ENCODE data around the gene PSMA5. TPM values are rescaled to one million over a fixed set of nuclear protein-coding genes. Genes with fewer than 3 reads are reported as not detected.

Gene PSMA5
- total RNA-seq, 1 donor from 2014 or later, result 62.0 TPM

GRCh38 chr1:109468061-109468460 is 41.8 kb upstream of the PSMA5 start:
- no peaks in the 10 kb centered on the region for H3K79me2 ChIP-seq (ENCODE audit: low read depth)
- peaks cover 25% of the 10 kb centered on the region for H3F3A ChIP-seq (ENCODE audit: low read depth)
- H3K27me3 ChIP-seq, result peaks cover 98% of the 10 kb centered on the region
- peaks cover 2% of the 10 kb centered on the region for H3K4me1 Mint-ChIP-seq
- H3K4me2 ChIP-seq, result no peak overlapping the region
- DNase-seq (ENCODE audit: low spot score), result no peak
- peak overlapping the region; percentile 82 for H3K4me3 Mint-ChIP-seq
- no peaks in the 10 kb centered on the region for H3K9me3 ChIP-seq (ENCODE audit: low read depth)
- H3K36me3 Mint-ChIP-seq, result no peaks in the 10 kb centered on the region
- H3K27ac Mint-ChIP-seq, result no peak overlapping the region
- H3K27me3 Mint-ChIP-seq (ENCODE audit: insufficient read depth, low read depth), result peaks cover 55% of the 10 kb centered on the region
- no peaks in the 10 kb centered on the region for H3K36me3 ChIP-seq
- H3K9me3 Mint-ChIP-seq, result no peaks in the 10 kb centered on the region
- no peak overlapping the region for H3K4me3 ChIP-seq
- H2AFZ ChIP-seq (replicated peaks), result no peak overlapping the region
- H3K9ac ChIP-seq, result no peak overlapping the region
- TF ChIP-seq EZH2 (IDR thresholded peaks at IDR 0.05), result no peak
- TF ChIP-seq EZH2phosphoT487 (IDR thresholded peaks at IDR 0.05), result no peak
- no peak for TF ChIP-seq CTCF (IDR thresholded peaks at IDR 0.05)
- peaks cover 12% of the 10 kb centered on the region for H4K20me1 ChIP-seq (ENCODE audit: low read depth)
- peaks cover 4% of the 10 kb centered on the region for H3K4me1 ChIP-seq
- H3K27ac ChIP-seq, result no peak overlapping the region

- peak; percentile 40 for DNase-seq (ENCODE audit: low spot score)
- peaks cover 2% of the 10 kb centered on the region for H3K4me1 Mint-ChIP-seq
- no peak overlapping the region for H3K27ac ChIP-seq
- H3K9me3 Mint-ChIP-seq, result no peaks in the 10 kb centered on the region
- no peaks in the 10 kb centered on the region for H3K36me3 Mint-ChIP-seq
- TF ChIP-seq CTCF (IDR thresholded peaks at IDR 0.05) (no peak), EZH2 (IDR thresholded peaks at IDR 0.05) (no peak), EZH2phosphoT487 (IDR thresholded peaks at IDR 0.05) (no peak)
- peak overlapping the region; percentile 86 for H3K4me2 ChIP-seq
- H3K36me3 ChIP-seq, result no peaks in the 10 kb centered on the region
- peaks cover 4% of the 10 kb centered on the region for H3K4me1 ChIP-seq
- H3F3A ChIP-seq (ENCODE audit: low read depth), result peaks cover 25% of the 10 kb centered on the region
- no peaks in the 10 kb centered on the region for H3K79me2 ChIP-seq (ENCODE audit: low read depth)
- peaks cover 99% of the 10 kb centered on the region for H3K27me3 ChIP-seq
- H3K4me3 Mint-ChIP-seq, result peak overlapping the region; percentile 82
- H3K9ac ChIP-seq, result no peak overlapping the region
- no peaks in the 10 kb centered on the region for H3K9me3 ChIP-seq (ENCODE audit: low read depth)
- peaks cover 57% of the 10 kb centered on the region for H3K27me3 Mint-ChIP-seq (ENCODE audit: insufficient read depth, low read depth)
- H2AFZ ChIP-seq (replicated peaks), result peak overlapping the region; percentile 4
- H3K27ac Mint-ChIP-seq, result no peak overlapping the region
- peaks cover 12% of the 10 kb centered on the region for H4K20me1 ChIP-seq (ENCODE audit: low read depth)
- peak overlapping the region; percentile 52 for H3K4me3 ChIP-seq
Measured at GRCh38 chr1:109467301-109467777, 41.1 kb upstream of the PSMA5 start.

GRCh38 chr1:109466452-109467300 is 40.4 kb upstream of the PSMA5 start, which contains the start of gene SYPL2:
TSS of gene SYPL2 (plus strand) at chr1:109466546. CDS start at chr1:109466844, 298 bp downstream.
- H3K27ac ChIP-seq, result no peak within 1 kb of the TSS
- H2AFZ ChIP-seq (replicated peaks), result peak within 1 kb of the TSS; percentile 72
- peaks cover 100% of the 10 kb centered on the region for H3K27me3 ChIP-seq
- Mint-ChIP-seq H3K4me1 (peaks cover 2% of the 10 kb centered on the region), H3K27ac (no peak within 1 kb of the TSS), H3K36me3 (no peaks in the 10 kb centered on the region), H3K27me3 (ENCODE audit: insufficient read depth, low read depth) (peaks cover 56% of the 10 kb centered on the region), H3K4me3 (peak within 1 kb of the TSS; percentile 86), H3K9me3 (no peaks in the 10 kb centered on the region)
- DNase-seq (ENCODE audit: low spot score), result peak; percentile 71
- peaks cover 12% of the 10 kb centered on the region for H4K20me1 ChIP-seq (ENCODE audit: low read depth)
- no peaks in the 10 kb centered on the region for H3K9me3 ChIP-seq (ENCODE audit: low read depth)
- no peak within 1 kb of the TSS for H3K9ac ChIP-seq
- H3K4me3 ChIP-seq, result peak within 1 kb of the TSS; percentile 52
- TF ChIP-seq CTCF (IDR thresholded peaks at IDR 0.05), result no peak
- TF ChIP-seq EZH2phosphoT487 (IDR thresholded peaks at IDR 0.05), result peak; percentile 92
- TF ChIP-seq EZH2 (IDR thresholded peaks at IDR 0.05), result peak; percentile 98
- peaks cover 25% of the 10 kb centered on the region for H3F3A ChIP-seq (ENCODE audit: low read depth)
- no peaks in the 10 kb centered on the region for H3K79me2 ChIP-seq (ENCODE audit: low read depth)
- peaks cover 4% of the 10 kb centered on the region for H3K4me1 ChIP-seq
- peak within 1 kb of the TSS; percentile 86 for H3K4me2 ChIP-seq
- H3K36me3 ChIP-seq, result no peaks in the 10 kb centered on the region

Data from neural progenitor cell (in vitro differentiated cells).